GM18499 (cell line): ENCODE data around the gene HCN1.
"Not testable (repeated sequence)": the region's sequence is repeated elsewhere in the genome, so short reads cannot be mapped to it uniquely, and the experiment has no call there.

Source experiments
- ATAC-seq: cut with Tn5 transposase; IDR thresholded peaks from one replicate; pipeline ENCODE4 v1.9.1; 2021; ENCODE audit warnings: moderate number of reproducible peaks; ENCODE audit not compliant: insufficient read depth, unreplicated experiment

The HCN1 gene

GRCh38 chr5:45622365-45622764 is 73.8 kb downstream of the HCN1 start:
- ATAC-seq = no peak

- no peak for ATAC-seq
Observed at GRCh38 chr5:45617859-45618416, 78.2 kb downstream of the HCN1 start.

GRCh38 chr5:45609661-45610060 is 86.5 kb downstream of the HCN1 start:
- ATAC-seq = no peak

- no peak for ATAC-seq
Observed at GRCh38 chr5:45604092-45604491, 92.1 kb downstream of the HCN1 start.

GRCh38 chr5:45601424-45601823 is 94.8 kb downstream of the HCN1 start:
- no peak for ATAC-seq

GRCh38 chr5:45596320-45596719 is 99.9 kb downstream of the HCN1 start:
- ATAC-seq = no peak

- ATAC-seq = not testable (repeated sequence)
Observed at GRCh38 chr5:45586001-45586400, 110.2 kb downstream of the HCN1 start.

- no peak for ATAC-seq
Observed at GRCh38 chr5:45578270-45578669, 117.9 kb downstream of the HCN1 start.

- no peak for ATAC-seq
Observed at GRCh38 chr5:45568813-45569212, 127.4 kb downstream of the HCN1 start.

GRCh38 chr5:45542421-45542820 is 153.8 kb downstream of the HCN1 start:
- ATAC-seq = no peak

GRCh38 chr5:45533663-45534062 is 162.5 kb downstream of the HCN1 start:
- ATAC-seq = no peak

- ATAC-seq = no peak
Observed at GRCh38 chr5:45532826-45533624, 163.2 kb downstream of the HCN1 start.

- ATAC-seq = no peak
Observed at GRCh38 chr5:45521067-45521466, 175.1 kb downstream of the HCN1 start.

- ATAC-seq = no peak
Observed at GRCh38 chr5:45512521-45512920, 183.7 kb downstream of the HCN1 start.

- no peak for ATAC-seq
Observed at GRCh38 chr5:45509371-45509770, 186.8 kb downstream of the HCN1 start.

- ATAC-seq = no peak
Observed at GRCh38 chr5:45508135-45508534, 188.0 kb downstream of the HCN1 start.

GRCh38 chr5:45507178-45507577 is 189.0 kb downstream of the HCN1 start:
- ATAC-seq = no peak

- not testable (repeated sequence) for ATAC-seq
Observed at GRCh38 chr5:45499006-45499405, 197.2 kb downstream of the HCN1 start.

GRCh38 chr5:45491368-45491767 is 204.8 kb downstream of the HCN1 start:
- no peak for ATAC-seq

- ATAC-seq = no peak
Observed at GRCh38 chr5:45484781-45485180, 211.4 kb downstream of the HCN1 start.

- no peak for ATAC-seq
Observed at GRCh38 chr5:45454114-45454513, 242.1 kb downstream of the HCN1 start.

GRCh38 chr5:45444856-45445255 is 251.3 kb downstream of the HCN1 start:
- ATAC-seq = not testable (repeated sequence)
